ENCODE results near the gene TMEM181. TPM values are rescaled to one million over a fixed set of nuclear protein-coding genes. Genes with fewer than 3 reads are reported as not detected.
"Not testable (repeated sequence)": the region's sequence is repeated elsewhere in the genome, so short reads cannot be mapped to it uniquely, and the experiment has no call there.

Gene TMEM181
- total RNA-seq, 2 donors from 2014 or later: 21.2 to 21.8 TPM

- Histone ChIP-seq H3K27me3 (ENCODE audit: control insufficient read depth, insufficient read depth, low read length, poor library complexity, severe bottlenecking) (peaks cover 10% of the 10 kb centered on the region), H3K9ac (ENCODE audit: extremely low read depth, low read length, poor library complexity, severe bottlenecking) (no peak overlapping the region), H3K4me3 (ENCODE audit: low read length) (no peak overlapping the region), H3K4me1 (ENCODE audit: control insufficient read depth, insufficient read depth, low read length) (no peaks in the 10 kb centered on the region), H3K27ac (ENCODE audit: low read depth, low read length) (no peak overlapping the region), H3K36me3 (ENCODE audit: control insufficient read depth, insufficient read depth, low read length) (no peaks in the 10 kb centered on the region), H3K9me3 (ENCODE audit: control insufficient read depth, low read length) (no peaks in the 10 kb centered on the region)
- no peak overlapping the region for H3K27ac Mint-ChIP-seq
- H3K27me3 Mint-ChIP-seq (ENCODE audit: insufficient read depth): peaks cover 6% of the 10 kb centered on the region
- H3K4me3 Mint-ChIP-seq: no peak overlapping the region
- H3K4me1 Mint-ChIP-seq: no peaks in the 10 kb centered on the region
- TF ChIP-seq CTCF (conservative IDR thresholded peaks at IDR 0.05): no peak
- H3K9me3 Mint-ChIP-seq: no peaks in the 10 kb centered on the region
- DNase-seq: peak; percentile 20
- 85 to 87% methylated on average over 2 to 7 of the region's 7 CpGs for WGBS, 2 experiments (ENCODE audit: insufficient coverage in 1 of 2, insufficient read length in 1 of 2)
- H3K36me3 Mint-ChIP-seq (ENCODE audit: low read depth): no peaks in the 10 kb centered on the region
Measured at GRCh38 chr6:158669145-158670035, 109.5 kb downstream of the TMEM181 start.

GRCh38 chr6:158672119-158672518 is 112.2 kb downstream of the TMEM181 start:
- H3K4me1 ChIP-seq (ENCODE audit: control insufficient read depth, insufficient read depth, low read length); H3K4me3 Mint-ChIP-seq; H3K36me3 Mint-ChIP-seq (ENCODE audit: low read depth); H3K27me3 ChIP-seq (ENCODE audit: control insufficient read depth, insufficient read depth, low read length, poor library complexity, severe bottlenecking); DNase-seq; H3K27ac Mint-ChIP-seq; H3K9ac ChIP-seq (ENCODE audit: extremely low read depth, low read length, poor library complexity, severe bottlenecking); H3K9me3 ChIP-seq (ENCODE audit: control insufficient read depth, low read length); H3K9me3 Mint-ChIP-seq; H3K27me3 Mint-ChIP-seq (ENCODE audit: insufficient read depth); H3K4me1 Mint-ChIP-seq; H3K27ac ChIP-seq (ENCODE audit: low read depth, low read length); H3K4me3 ChIP-seq (ENCODE audit: low read length); H3K36me3 ChIP-seq (ENCODE audit: control insufficient read depth, insufficient read depth, low read length): not testable (repeated sequence)
- 89 to 91% methylated on average over 4 to 8 of the region's 8 CpGs for WGBS, 2 experiments (ENCODE audit: insufficient coverage in 1 of 2, insufficient read length in 1 of 2)

- Histone ChIP-seq H3K27me3 (ENCODE audit: control insufficient read depth, insufficient read depth, low read length, poor library complexity, severe bottlenecking) (peaks cover 2% of the 10 kb centered on the region), H3K4me1 (ENCODE audit: control insufficient read depth, insufficient read depth, low read length) (no peaks in the 10 kb centered on the region), H3K27ac (ENCODE audit: low read depth, low read length) (no peak overlapping the region), H3K9me3 (ENCODE audit: control insufficient read depth, low read length) (no peaks in the 10 kb centered on the region), H3K9ac (ENCODE audit: extremely low read depth, low read length, poor library complexity, severe bottlenecking) (no peak overlapping the region), H3K36me3 (ENCODE audit: control insufficient read depth, insufficient read depth, low read length) (no peaks in the 10 kb centered on the region), H3K4me3 (ENCODE audit: low read length) (no peak overlapping the region)
- no peak for TF ChIP-seq CTCF (conservative IDR thresholded peaks at IDR 0.05)
- DNase-seq: peak; percentile 27
- WGBS, 2 experiments (ENCODE audit: insufficient coverage in 1 of 2, insufficient read length in 1 of 2): 93 to 97% methylated on average over 5 to 6 of the region's 6 CpGs
- Mint-ChIP-seq H3K4me1 (peaks cover 5% of the 10 kb centered on the region), H3K4me3 (no peak overlapping the region), H3K27me3 (ENCODE audit: insufficient read depth) (no peaks in the 10 kb centered on the region), H3K27ac (no peak overlapping the region), H3K9me3 (peaks cover 1% of the 10 kb centered on the region), H3K36me3 (ENCODE audit: low read depth) (no peaks in the 10 kb centered on the region)
Measured at GRCh38 chr6:158672726-158673125, 112.8 kb downstream of the TMEM181 start.

All from endodermal cell (in vitro differentiated cells).